IMR-90 (cell line): Measurements from ENCODE around the gene ESYT3. TPM values are rescaled to one million over a fixed set of nuclear protein-coding genes. Genes with fewer than 3 reads are reported as not detected.

ENCODE experiments used
- ATAC-seq: fragments of 200-7000 bp; cut with Tn5 transposase; 2 replicates; pipeline ENCODE4 v1.9.1; 2020; ENCODE audit warnings: low read depth, mild to moderate bottlenecking, moderate library complexity
- BruUV-seq: library from RNA; stranded (reverse); fragments of 400-500 nt; replicated peaks from 2 replicates; lab custom pipeline; 2021; lab: Mats Ljungman, UMichigan
- CTCF ChIA-PET: fragments of 300-600 bp; formaldehyde crosslinking; extraction: SDS; loops from one replicate; lab custom pipeline; 2021; ENCODE audit warnings: antibody characterized with exemption; lab: Yijun Ruan, JAX
- POLR2A ChIA-PET: fragments of 300-600 bp; sonication (Branson Sonifier 250); formaldehyde crosslinking; loops from one replicate; lab custom pipeline; 2022; ENCODE audit warnings: antibody characterized with exemption; ENCODE audit not compliant: unreplicated experiment; lab: Charles Lee
- DNase-seq: peaks from one replicate; pipeline ENCODE4 v3.0.0; 2013
- H2AFZ ChIP-seq: replicated peaks from 2 replicates; pipeline ENCODE3; 2013; ENCODE audit warnings: low read length, mild to moderate bottlenecking; ENCODE audit not compliant: poor library complexity
- H2AK5ac ChIP-seq: 2 replicates; pipeline ENCODE4 v1.6.1; 2013; ENCODE audit warnings: low read depth, low read length, inconsistent platforms
- H2AK9ac ChIP-seq: replicated peaks from 2 replicates; pipeline ENCODE3; 2013; ENCODE audit warnings: mild to moderate bottlenecking, low read depth, low read length, moderate library complexity; ENCODE audit not compliant: poor library complexity
- H2BK120ac ChIP-seq: 2 replicates; pipeline ENCODE4 v1.6.1; 2013; ENCODE audit warnings: low read depth, low read length, inconsistent platforms
- H2BK15ac ChIP-seq: 3 replicates; pipeline ENCODE4 v1.6.1; 2013; ENCODE audit warnings: low read depth, low read length, inconsistent platforms
- H2BK20ac ChIP-seq: 2 replicates; pipeline ENCODE4 v1.6.1; 2013; ENCODE audit warnings: low read depth, mild to moderate bottlenecking, inconsistent platforms, low read length, moderate library complexity
- H2BK5ac ChIP-seq: 2 replicates; pipeline ENCODE4 v1.6.1; 2013; ENCODE audit warnings: mild to moderate bottlenecking, low read depth, low read length, inconsistent platforms; ENCODE audit not compliant: poor library complexity, severe bottlenecking
- H3K14ac ChIP-seq: replicated peaks from 2 replicates; pipeline ENCODE4 v1.6.1; 2013; ENCODE audit warnings: low read depth, low read length, inconsistent platforms
- H3K18ac ChIP-seq: 2 replicates; pipeline ENCODE4 v1.6.1; 2013; ENCODE audit warnings: low read depth, low read length, control low read depth
- H3K23ac ChIP-seq: 2 replicates; pipeline ENCODE4 v1.6.1; 2013; ENCODE audit warnings: low read depth, low read length, inconsistent platforms
- H3K27ac ChIP-seq: 2 replicates; pipeline ENCODE4 v1.5.1; 2013; ENCODE audit warnings: mild to moderate bottlenecking, control low read depth, low read length; ENCODE audit not compliant: insufficient read depth
- H3K27me3 ChIP-seq: 2 replicates; pipeline ENCODE4 v1.6.1; 2013; ENCODE audit warnings: low read length; ENCODE audit not compliant: control insufficient read depth, insufficient read depth
- H3K36me3 ChIP-seq: 2 replicates; pipeline ENCODE4 v1.6.1; 2013; ENCODE audit warnings: low read length, mixed read lengths; ENCODE audit not compliant: control insufficient read depth, insufficient read depth
- H3K4ac ChIP-seq: 2 replicates; pipeline ENCODE4 v1.6.1; 2013; ENCODE audit warnings: low read depth, low read length, inconsistent platforms
- H3K4me1 ChIP-seq: 2 replicates; pipeline ENCODE4 v1.6.1; 2013; ENCODE audit warnings: low read length, mixed read lengths; ENCODE audit not compliant: control insufficient read depth, insufficient read depth
- H3K4me2 ChIP-seq: 2 replicates; pipeline ENCODE4 v1.6.1; 2013; ENCODE audit warnings: low read depth, mild to moderate bottlenecking, control low read depth, low read length, moderate library complexity
- H3K4me3 ChIP-seq: 2 replicates; pipeline ENCODE4 v1.5.1; 2013; ENCODE audit warnings: low read depth, mild to moderate bottlenecking, control low read depth, low read length, moderate library complexity; ENCODE audit not compliant: insufficient read depth
- H3K56ac ChIP-seq: 2 replicates; pipeline ENCODE4 v1.6.1; 2013; ENCODE audit warnings: low read length, inconsistent platforms; ENCODE audit not compliant: insufficient read depth; ENCODE audit errors: extremely low read depth
- H3K79me1 ChIP-seq, 2 experiments: 2 replicates each; pipeline ENCODE4 v1.6.1; 2013; ENCODE audit warnings: low read length in 2 of 2, inconsistent platforms in 1 of 2, low read depth in 1 of 2
- H3K9ac ChIP-seq: 2 replicates; pipeline ENCODE4 v1.6.1; 2013; ENCODE audit warnings: low read depth, low read length, control low read depth
- H3K9me1 ChIP-seq: 2 replicates; pipeline ENCODE4 v1.6.1; 2013; ENCODE audit warnings: low read length, inconsistent platforms; ENCODE audit not compliant: insufficient read depth
- H3K9me3 ChIP-seq: 2 replicates; pipeline ENCODE4 v1.6.1; 2013; ENCODE audit warnings: low read length; ENCODE audit not compliant: control insufficient read depth, insufficient read depth
- H4K20me1 ChIP-seq: 2 replicates; pipeline ENCODE4 v1.6.1; 2013; ENCODE audit warnings: low read length, inconsistent platforms; ENCODE audit not compliant: insufficient read depth
- H4K5ac ChIP-seq: 2 replicates; pipeline ENCODE4 v1.6.1; 2013; ENCODE audit warnings: mild to moderate bottlenecking, low read depth, low read length, control low read depth
- H4K8ac ChIP-seq, 2 experiments: 2 replicates each; pipeline ENCODE4 v1.6.1; 2013; ENCODE audit warnings: low read depth in 2 of 2, low read length in 2 of 2, control low read depth in 1 of 2, inconsistent platforms in 1 of 2
- H4K91ac ChIP-seq: 2 replicates; pipeline ENCODE4 v1.6.1; 2013; ENCODE audit warnings: low read depth, low read length, inconsistent platforms; ENCODE audit not compliant: insufficient read depth
- BHLHE40 ChIP-seq: fragments of 150-350 bp; IDR thresholded peaks from 2 replicates; pipeline ENCODE4 v1.6.1; 2016; ENCODE audit warnings: mild to moderate bottlenecking, low read depth, low read length
- CEBPB ChIP-seq: IDR thresholded peaks from 2 replicates; pipeline ENCODE4 v1.6.1; 2012; ENCODE audit warnings: low read depth, low read length, improper control_type of control experiment
- MAZ ChIP-seq: IDR thresholded peaks from 2 replicates; pipeline ENCODE4 v1.6.1; 2012; ENCODE audit warnings: low read depth, mild to moderate bottlenecking, low read length, improper control_type of control experiment, moderate library complexity, borderline replicate concordance
- MXI1 ChIP-seq: IDR thresholded peaks from 2 replicates; pipeline ENCODE4 v1.6.1; 2012; ENCODE audit warnings: low read depth, mild to moderate bottlenecking, low read length, moderate library complexity, borderline replicate concordance
- RAD21 ChIP-seq: IDR thresholded peaks from 2 replicates; pipeline ENCODE4 v1.6.1; 2012; ENCODE audit warnings: low read length, improper control_type of control experiment
- SMC3 ChIP-seq: fragments of 150-350 bp; IDR thresholded peaks from 2 replicates; pipeline ENCODE4 v1.6.1; 2016; ENCODE audit warnings: low read depth, mild to moderate bottlenecking, antibody characterized with exemption, low read length, moderate library complexity
- WGBS, 2 experiments: methylation state at CpG; one replicate each; pipeline versions ENCODE4 v1.1.5 to v1.1.7; 2013; ENCODE audit warnings: missing lambda C conversion rate in 2 of 2; ENCODE audit not compliant: insufficient read length in 1 of 2; ENCODE audit errors: extremely low coverage in 2 of 2; 5-methylcytosine and 5-hydroxymethylcytosine counted together
- dilution Hi-C: fragments of 300-500 bp; cut with HindIII; formaldehyde crosslinking; loops from one replicate; pipeline ENCODE4 v1.14.3; 2018; ENCODE audit warnings: low sequenced_read_pairs; ENCODE audit not compliant: unreplicated experiment
- in situ Hi-C: fragments of 300-500 bp; cut with MboI; formaldehyde crosslinking; loops from 3 replicates; pipeline ENCODE4 v1.14.3; 2019; ENCODE audit warnings: low sequenced_read_pairs, inconsistent platforms, mixed read lengths
- intact Hi-C: fragments of 100-400 bp; cut with micrococcal nuclease; formaldehyde crosslinking; loops from 2 replicates; pipeline ENCODE4 v1.10.0; 2022
- polyA plus RNA-seq, 3 experiments: library from polyadenylated mRNA; depleted of rRNA; stranded (reverse); fragments of >200 nt; gene quantifications; 2 replicates each; pipeline ENCODE4 v1.2.3, GENCODE V29; 2012; ENCODE audit warnings: low replicate concordance in 1 of 3
- total RNA-seq: library from RNA; depleted of rRNA; stranded (reverse); fragments of >200 nt; gene quantifications from 2 replicates; pipeline ENCODE4 v1.2.3, GENCODE V29; 2012

Gene ESYT3
- total and polyA plus RNA-seq, 2 of the 4 experiments (the other 2 are of a cell fraction), result under 0.01 to 0.02 TPM

DNA sequence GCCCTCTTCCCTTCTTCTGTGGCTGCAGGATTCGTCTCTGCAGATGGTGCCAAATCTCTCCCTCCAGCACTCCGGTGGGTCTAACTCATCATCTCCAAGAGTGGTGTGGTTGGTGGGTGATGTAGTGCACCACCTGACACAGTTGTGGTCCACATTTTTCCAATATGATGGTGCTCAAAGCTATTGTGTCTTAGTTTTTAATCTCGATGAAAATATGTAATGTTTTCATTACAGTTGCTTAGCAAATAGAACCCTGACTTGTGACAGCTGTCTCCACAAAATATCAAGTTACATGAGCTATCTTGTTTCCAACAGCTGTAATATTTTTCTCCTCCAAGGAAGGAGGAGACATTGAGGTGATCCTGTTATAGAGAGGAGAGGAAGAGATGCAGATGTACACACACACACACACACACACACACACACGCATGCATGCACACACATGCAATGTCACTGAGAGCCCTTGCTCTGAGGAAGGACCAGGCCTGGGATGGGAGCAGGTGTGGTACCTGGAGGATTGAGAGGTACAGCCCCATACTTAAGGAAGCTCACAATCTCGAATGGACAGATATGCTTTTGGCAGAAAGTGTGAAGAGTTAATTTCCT, 15.7 kb upstream of the ESYT3 start:
- no peak overlapping the region for H3K27ac ChIP-seq
- no peak overlapping the region for H2BK5ac ChIP-seq
- peaks cover 2% of the 10 kb centered on the region; the same call in 1 of the 2 replicates for H3K9me3 ChIP-seq
- no peak overlapping the region for H2AFZ ChIP-seq
- H2AK5ac ChIP-seq, result no peak overlapping the region
- no peak overlapping the region; the same call in 1 of the 2 replicates for H3K4me2 ChIP-seq
- H3K9me1 ChIP-seq, result no peaks in the 10 kb centered on the region
- peaks cover 4% of the 10 kb centered on the region; the same call in 1 of the 2 replicates for H3K27me3 ChIP-seq
- in situ Hi-C loops (no loop called here), dilution Hi-C loops (no loop called here), intact Hi-C loops (loop anchor here (5.0 kb wide), 2 partner anchors 71 to 174 kb away; partner anchors contain the start of genes CEP70 and MRAS)
- ATAC-seq (no peak), DNase-seq (peak; percentile 32)
- H3K14ac ChIP-seq, result no peak overlapping the region
- TF ChIP-seq RAD21 (no peak), SMC3 (no peak), BHLHE40 (no peak), CEBPB (no peak), MXI1 (no peak), MAZ (no peak)
- CTCF ChIA-PET, result interaction anchor here (1.0 to 1.8 kb wide), 3 partner anchors 10 to 505 kb away, joined by 4 to 11 read pairs (median 6); no protein-coding TSS in a partner anchor
- H2AK9ac ChIP-seq, result no peak overlapping the region
- H3K79me1 ChIP-seq, result no peaks in the 10 kb centered on the region
- no peak overlapping the region for H2BK15ac ChIP-seq
- no peak overlapping the region for H3K4me3 ChIP-seq
- no peak overlapping the region for H3K4ac ChIP-seq
- no peak overlapping the region for H3K18ac ChIP-seq
- no peak overlapping the region for H3K23ac ChIP-seq
- no peaks in the 10 kb centered on the region for H4K20me1 ChIP-seq
- no peak overlapping the region for H2BK20ac ChIP-seq
- no peak overlapping the region for H4K5ac ChIP-seq
- H2BK120ac ChIP-seq, result no peak overlapping the region
- no peak overlapping the region for H3K56ac ChIP-seq
- WGBS, 2 experiments, result no CpG with 5 or more reads among the region's 5 CpGs
- no peak overlapping the region for H4K91ac ChIP-seq
- no peaks in the 10 kb centered on the region for H3K36me3 ChIP-seq
- peaks cover 3% of the 10 kb centered on the region; the same call in 1 of the 2 replicates for H3K4me1 ChIP-seq
- no peak overlapping the region for H4K8ac ChIP-seq
- BruUV-seq, result no TSS peak
- POLR2A ChIA-PET, result interaction anchor here (0.5 kb wide), 1 partner anchor 240 kb away, joined by 3 read pairs; no protein-coding TSS in a partner anchor
- H3K9ac ChIP-seq, result no peak overlapping the region
